ENCODE measurements around the gene CCM2L.

DNA sequence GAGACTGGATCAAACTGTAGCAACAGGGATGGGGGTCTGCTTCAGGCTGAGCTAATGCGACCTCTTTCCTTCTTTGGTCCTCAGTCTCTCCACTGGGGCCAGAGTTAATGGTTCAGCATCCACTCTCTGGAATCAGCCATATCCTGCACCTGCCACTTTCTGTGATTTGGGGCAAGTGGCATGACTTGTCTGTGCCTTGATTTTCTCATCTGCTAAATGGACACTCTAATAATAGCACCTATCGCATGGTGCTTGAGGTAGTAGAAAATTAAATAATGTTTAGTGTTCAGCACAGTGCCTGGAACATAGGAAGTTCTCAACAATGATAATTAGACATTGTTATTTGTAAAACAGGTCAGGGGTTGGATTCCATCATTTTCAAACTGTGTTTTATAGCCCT is 35.9 kb upstream of the CCM2L start:
- TF ChIP-seq POLR2AphosphoS5 (IDR thresholded peaks at IDR 0.05; ENCODE audit: low read depth, low read length) = no peak
- TF ChIP-seq POLR2A (IDR thresholded peaks at IDR 0.05; ENCODE audit: low read depth, low read length) = no peak
- no peak for TF ChIP-seq TAF1 (IDR thresholded peaks at IDR 0.05; ENCODE audit: low read depth, low read length)
